ENCODE results near the gene DPY19L1.
"Not testable (repeated sequence)": the region's sequence is repeated elsewhere in the genome, so short reads cannot be mapped to it uniquely, and the experiment has no call there.

DNA sequence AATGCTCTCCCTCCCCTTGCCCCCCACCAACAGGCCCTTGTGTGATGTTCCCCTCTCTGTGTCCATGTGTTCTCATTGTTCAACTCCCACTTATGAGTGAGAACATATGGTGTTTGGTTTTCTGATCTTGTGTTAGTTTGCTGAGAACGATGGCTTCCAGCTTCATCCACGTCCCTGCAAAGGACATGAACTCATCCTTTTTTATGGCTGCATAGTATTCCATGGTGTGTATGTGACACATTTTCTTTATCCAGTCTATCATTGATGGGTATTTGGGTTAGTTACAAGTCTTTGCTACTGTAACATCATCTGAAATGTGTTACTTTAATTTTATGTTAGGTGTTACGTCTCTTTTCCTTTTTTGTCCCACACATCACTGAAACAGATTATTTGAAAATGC is 42.2 kb upstream of the DPY19L1 start:
- not testable (repeated sequence) for TF ChIP-seq POLR2AphosphoS5 (IDR thresholded peaks at IDR 0.05); EZH2 (IDR thresholded peaks at IDR 0.05; ENCODE audit: borderline replicate concordance, insufficient read depth, low read length, poor library complexity, severe bottlenecking); RAD21 (conservative IDR thresholded peaks at IDR 0.05); SMC3 (conservative IDR thresholded peaks at IDR 0.05; ENCODE audit: poor library complexity); EP300 (conservative IDR thresholded peaks at IDR 0.05; ENCODE audit: poor library complexity, severe bottlenecking); TAF1 (IDR thresholded peaks at IDR 0.05; ENCODE audit: low read depth)
- TF ChIP-seq, protein P1, sequence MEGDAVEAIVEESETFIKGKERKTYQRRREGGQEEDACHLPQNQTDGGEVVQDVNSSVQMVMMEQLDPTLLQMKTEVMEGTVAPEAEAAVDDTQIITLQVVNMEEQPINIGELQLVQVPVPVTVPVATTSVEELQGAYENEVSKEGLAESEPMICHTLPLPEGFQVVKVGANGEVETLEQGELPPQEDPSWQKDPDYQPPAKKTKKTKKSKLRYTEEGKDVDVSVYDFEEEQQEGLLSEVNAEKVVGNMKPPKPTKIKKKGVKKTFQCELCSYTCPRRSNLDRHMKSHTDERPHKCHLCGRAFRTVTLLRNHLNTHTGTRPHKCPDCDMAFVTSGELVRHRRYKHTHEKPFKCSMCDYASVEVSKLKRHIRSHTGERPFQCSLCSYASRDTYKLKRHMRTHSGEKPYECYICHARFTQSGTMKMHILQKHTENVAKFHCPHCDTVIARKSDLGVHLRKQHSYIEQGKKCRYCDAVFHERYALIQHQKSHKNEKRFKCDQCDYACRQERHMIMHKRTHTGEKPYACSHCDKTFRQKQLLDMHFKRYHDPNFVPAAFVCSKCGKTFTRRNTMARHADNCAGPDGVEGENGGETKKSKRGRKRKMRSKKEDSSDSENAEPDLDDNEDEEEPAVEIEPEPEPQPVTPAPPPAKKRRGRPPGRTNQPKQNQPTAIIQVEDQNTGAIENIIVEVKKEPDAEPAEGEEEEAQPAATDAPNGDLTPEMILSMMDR (IDR thresholded peaks at IDR 0.05; ENCODE audit: poor library complexity, severe bottlenecking): not testable (repeated sequence)
- TF ChIP-seq, protein P2, sequence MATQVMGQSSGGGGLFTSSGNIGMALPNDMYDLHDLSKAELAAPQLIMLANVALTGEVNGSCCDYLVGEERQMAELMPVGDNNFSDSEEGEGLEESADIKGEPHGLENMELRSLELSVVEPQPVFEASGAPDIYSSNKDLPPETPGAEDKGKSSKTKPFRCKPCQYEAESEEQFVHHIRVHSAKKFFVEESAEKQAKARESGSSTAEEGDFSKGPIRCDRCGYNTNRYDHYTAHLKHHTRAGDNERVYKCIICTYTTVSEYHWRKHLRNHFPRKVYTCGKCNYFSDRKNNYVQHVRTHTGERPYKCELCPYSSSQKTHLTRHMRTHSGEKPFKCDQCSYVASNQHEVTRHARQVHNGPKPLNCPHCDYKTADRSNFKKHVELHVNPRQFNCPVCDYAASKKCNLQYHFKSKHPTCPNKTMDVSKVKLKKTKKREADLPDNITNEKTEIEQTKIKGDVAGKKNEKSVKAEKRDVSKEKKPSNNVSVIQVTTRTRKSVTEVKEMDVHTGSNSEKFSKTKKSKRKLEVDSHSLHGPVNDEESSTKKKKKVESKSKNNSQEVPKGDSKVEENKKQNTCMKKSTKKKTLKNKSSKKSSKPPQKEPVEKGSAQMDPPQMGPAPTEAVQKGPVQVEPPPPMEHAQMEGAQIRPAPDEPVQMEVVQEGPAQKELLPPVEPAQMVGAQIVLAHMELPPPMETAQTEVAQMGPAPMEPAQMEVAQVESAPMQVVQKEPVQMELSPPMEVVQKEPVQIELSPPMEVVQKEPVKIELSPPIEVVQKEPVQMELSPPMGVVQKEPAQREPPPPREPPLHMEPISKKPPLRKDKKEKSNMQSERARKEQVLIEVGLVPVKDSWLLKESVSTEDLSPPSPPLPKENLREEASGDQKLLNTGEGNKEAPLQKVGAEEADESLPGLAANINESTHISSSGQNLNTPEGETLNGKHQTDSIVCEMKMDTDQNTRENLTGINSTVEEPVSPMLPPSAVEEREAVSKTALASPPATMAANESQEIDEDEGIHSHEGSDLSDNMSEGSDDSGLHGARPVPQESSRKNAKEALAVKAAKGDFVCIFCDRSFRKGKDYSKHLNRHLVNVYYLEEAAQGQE (IDR thresholded peaks at IDR 0.05; ENCODE audit: borderline replicate concordance): not testable (repeated sequence)

Data from neural cell (in vitro differentiated cells).